Fibroblast of lung (primary cell): ENCODE results near the gene DAGLB. TPM values are rescaled to one million over a fixed set of nuclear protein-coding genes. Genes with fewer than 3 reads are reported as not detected.

Experiments
- DNase-seq, 2 donors: peaks; one replicate each; pipeline versions ENCODE4 v3.0.0 to v3.0.0-alpha.2; 2010; ENCODE audit warnings: low read depth in 2 of 2
- H2AFZ ChIP-seq: 2 replicates; pipeline ENCODE4 v1.5.1; 2012; ENCODE audit warnings: low read length, control low read depth, inconsistent platforms
- H3K27ac ChIP-seq: 2 replicates; pipeline ENCODE4 v1.5.1; 2011; ENCODE audit warnings: low read length, control low read depth; ENCODE audit not compliant: insufficient read depth
- H3K27me3 ChIP-seq: 2 replicates; pipeline ENCODE4 v1.5.1; 2011; ENCODE audit warnings: mild to moderate bottlenecking, low read length; ENCODE audit not compliant: control insufficient read depth, insufficient read depth
- H3K36me3 ChIP-seq: 2 replicates; pipeline ENCODE4 v1.5.1; 2011; ENCODE audit warnings: low read length; ENCODE audit not compliant: control insufficient read depth, insufficient read depth
- H3K4me1 ChIP-seq: 2 replicates; pipeline ENCODE4 v1.5.1; 2011; ENCODE audit warnings: low read length; ENCODE audit not compliant: control insufficient read depth, insufficient read depth; ENCODE audit errors: extremely low read depth
- H3K4me2 ChIP-seq: 2 replicates; pipeline ENCODE4 v1.5.1; 2011; ENCODE audit warnings: low read length, control low read depth; ENCODE audit not compliant: insufficient read depth; ENCODE audit errors: extremely low read depth
- H3K4me3 ChIP-seq, 4 experiments: fragments of 200-600 bp in 1 of 4; sonication (generic) in 1 of 4; replicated peaks in 1 of 4; 2 replicates each; pipeline ENCODE4 v1.5.1; 2011 to 2016; ENCODE audit warnings: low read length in 4 of 4, low read depth in 3 of 4, mild to moderate bottlenecking in 3 of 4, control low read depth in 2 of 4, inconsistent platforms in 1 of 4, mixed read lengths in 1 of 4; ENCODE audit not compliant: insufficient read depth in 1 of 4; ENCODE audit errors: control extremely low read depth in 1 of 4
- H3K79me2 ChIP-seq: 2 replicates; pipeline ENCODE4 v1.5.1; 2012; ENCODE audit warnings: mild to moderate bottlenecking, low read length, inconsistent platforms; ENCODE audit not compliant: control insufficient read depth, insufficient read depth
- H3K9ac ChIP-seq: 2 replicates; pipeline ENCODE4 v1.5.1; 2011; ENCODE audit warnings: mild to moderate bottlenecking, low read length, control low read depth; ENCODE audit not compliant: insufficient read depth
- H3K9me3 ChIP-seq: 2 replicates; pipeline ENCODE4 v1.5.1; 2012; ENCODE audit warnings: low read depth, low read length; ENCODE audit not compliant: control insufficient read depth, insufficient read depth
- H4K20me1 ChIP-seq: 2 replicates; pipeline ENCODE4 v1.5.1; 2011; ENCODE audit warnings: low read length; ENCODE audit not compliant: control insufficient read depth, insufficient read depth; ENCODE audit errors: extremely low read depth
- EZH2 ChIP-seq: IDR thresholded peaks from 2 replicates; pipeline ENCODE4 v1.5.1; 2012; ENCODE audit warnings: low read length, control low read depth, mild to moderate bottlenecking; ENCODE audit errors: missing control alignments
- polyA plus RNA-seq, 2 donors: library from polyadenylated mRNA; depleted of rRNA in 1 of 2; stranded (reverse) in 1 of 2; unstranded in 1 of 2; fragments of >200 nt; gene quantifications; 2 replicates each; pipeline ENCODE4 v1.2.1, GENCODE V29; 2011 to 2012; ENCODE audit warnings: missing spikeins in 1 of 2
- total RNA-seq: library from RNA; depleted of rRNA; stranded (reverse); fragments of >200 nt; gene quantifications from 2 replicates; pipeline ENCODE4 v1.2.1, GENCODE V29; 2014
- TF ChIP-seq, protein P1 (sequence below), 2 donors: IDR thresholded peaks in 1 of 2; conservative IDR thresholded peaks in 1 of 2; 1 replicate in 1 of 2; 2 replicates in 1 of 2; pipeline ENCODE4 v1.5.1; 2011 to 2012; ENCODE audit warnings: low read length in 2 of 2, control low read depth in 1 of 2, inconsistent platforms in 1 of 2, low read depth in 1 of 2, mild to moderate bottlenecking in 1 of 2

The DAGLB gene
- total and polyA plus RNA-seq, 2 donors (not counting 1 experiment from before 2014, with no cell fraction given), result 17.3 to 22.6 TPM

DNA sequence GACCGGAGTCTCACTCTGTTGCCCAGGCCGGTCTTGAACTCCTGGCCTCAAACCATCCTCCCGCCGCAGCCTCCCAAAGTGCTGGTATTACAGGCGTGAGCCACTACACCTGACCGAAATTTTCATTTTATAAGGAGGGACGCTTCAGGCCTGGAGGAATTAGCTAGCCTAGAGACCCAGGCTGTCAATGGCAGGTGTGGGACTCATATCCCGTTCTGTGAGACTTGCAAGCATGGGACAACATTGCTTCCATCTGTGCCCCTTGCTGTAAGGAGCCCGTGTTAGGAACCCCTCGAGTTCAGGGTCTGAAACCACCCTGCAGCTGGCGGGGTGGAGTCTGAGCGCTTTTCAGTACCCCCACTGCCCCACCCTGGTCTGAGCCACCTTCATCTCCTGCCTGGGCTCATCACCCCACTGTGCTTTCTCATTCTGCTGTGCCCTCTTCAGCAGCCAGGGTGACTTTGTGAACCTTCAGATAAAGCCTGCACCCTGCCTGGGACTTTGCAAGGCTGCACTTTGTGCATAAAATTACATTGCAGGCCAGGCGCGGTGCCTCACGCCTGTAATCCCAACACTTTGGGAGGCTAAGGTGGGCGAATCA lies 1.3 kb upstream of the DAGLB start:
- H3K4me2 ChIP-seq, result no peak overlapping the region
- no peak overlapping the region for H2AFZ ChIP-seq
- no peaks in the 10 kb centered on the region for H3K27me3 ChIP-seq
- TF ChIP-seq, protein P1, sequence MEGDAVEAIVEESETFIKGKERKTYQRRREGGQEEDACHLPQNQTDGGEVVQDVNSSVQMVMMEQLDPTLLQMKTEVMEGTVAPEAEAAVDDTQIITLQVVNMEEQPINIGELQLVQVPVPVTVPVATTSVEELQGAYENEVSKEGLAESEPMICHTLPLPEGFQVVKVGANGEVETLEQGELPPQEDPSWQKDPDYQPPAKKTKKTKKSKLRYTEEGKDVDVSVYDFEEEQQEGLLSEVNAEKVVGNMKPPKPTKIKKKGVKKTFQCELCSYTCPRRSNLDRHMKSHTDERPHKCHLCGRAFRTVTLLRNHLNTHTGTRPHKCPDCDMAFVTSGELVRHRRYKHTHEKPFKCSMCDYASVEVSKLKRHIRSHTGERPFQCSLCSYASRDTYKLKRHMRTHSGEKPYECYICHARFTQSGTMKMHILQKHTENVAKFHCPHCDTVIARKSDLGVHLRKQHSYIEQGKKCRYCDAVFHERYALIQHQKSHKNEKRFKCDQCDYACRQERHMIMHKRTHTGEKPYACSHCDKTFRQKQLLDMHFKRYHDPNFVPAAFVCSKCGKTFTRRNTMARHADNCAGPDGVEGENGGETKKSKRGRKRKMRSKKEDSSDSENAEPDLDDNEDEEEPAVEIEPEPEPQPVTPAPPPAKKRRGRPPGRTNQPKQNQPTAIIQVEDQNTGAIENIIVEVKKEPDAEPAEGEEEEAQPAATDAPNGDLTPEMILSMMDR (conservative IDR thresholded peaks at IDR 0.05 in 1 of 2, IDR thresholded peaks at IDR 0.05 in 1 of 2; ENCODE audit: low read depth in 1 of 2, low read length in 2 of 2), result no peak
- TF ChIP-seq EZH2, result no peak
- no peaks in the 10 kb centered on the region for H3K9me3 ChIP-seq
- peaks cover 29% of the 10 kb centered on the region for H3K79me2 ChIP-seq
- no peak overlapping the region for H3K9ac ChIP-seq
- peaks cover 2% of the 10 kb centered on the region for H3K36me3 ChIP-seq
- H3K27ac ChIP-seq, result peak overlapping the region; percentile 20
- peaks cover 9% of the 10 kb centered on the region for H3K4me1 ChIP-seq
- H3K4me3 ChIP-seq, result no peak overlapping the region
- DNase-seq, result no peak
- H4K20me1 ChIP-seq, result no peaks in the 10 kb centered on the region

DNA sequence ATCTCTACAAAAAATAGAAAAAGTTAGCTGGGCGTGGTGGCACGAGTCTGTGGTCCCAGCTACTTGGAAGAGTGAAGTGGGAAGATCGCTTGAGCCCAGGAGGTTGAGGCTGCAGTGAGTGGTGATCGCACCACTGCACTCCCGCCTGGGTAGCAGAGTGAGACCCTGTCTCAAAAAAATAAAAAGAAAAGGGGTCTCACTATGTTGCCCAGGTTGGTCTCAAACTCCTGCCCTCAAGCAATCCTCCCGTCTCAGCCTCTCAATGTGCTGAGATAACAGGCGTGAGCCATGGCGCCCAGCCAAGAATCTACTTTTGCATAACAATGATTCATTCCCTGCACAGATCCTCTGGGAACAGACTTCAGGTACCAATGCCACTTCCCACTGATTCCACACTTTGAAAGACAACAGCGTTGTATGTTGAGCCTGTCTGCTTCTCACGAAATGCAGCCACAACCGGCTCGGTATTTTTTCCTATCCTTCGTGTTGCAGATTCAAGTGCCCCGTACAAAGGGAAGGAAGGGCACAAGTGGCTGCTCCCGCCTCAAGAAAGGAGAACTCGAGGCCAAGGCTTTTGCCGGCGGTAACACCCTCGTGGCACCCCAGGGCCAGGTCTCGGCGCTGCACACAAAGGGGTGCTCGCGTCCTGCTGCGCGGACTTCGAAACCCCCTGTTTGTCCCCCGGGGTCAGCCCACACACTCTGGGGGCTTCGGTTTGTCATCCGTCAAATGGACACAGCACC lies 745 bp downstream of the DAGLB start:
- no peaks in the 10 kb centered on the region for H3K27me3 ChIP-seq
- peak; percentile 76 to 85 for DNase-seq
- peaks cover 36% of the 10 kb centered on the region for H3K79me2 ChIP-seq
- H3K4me1 ChIP-seq, result peaks cover 13% of the 10 kb centered on the region
- peak overlapping the region; percentile 76 to 100 (median 99) for H3K4me3 ChIP-seq
- H3K9ac ChIP-seq, result peak overlapping the region; percentile 97
- TF ChIP-seq, protein P1 (conservative IDR thresholded peaks at IDR 0.05 in 1 of 2, IDR thresholded peaks at IDR 0.05 in 1 of 2; ENCODE audit: low read depth in 1 of 2, low read length in 2 of 2), result no peak
- TF ChIP-seq EZH2, result no peak
- peak overlapping the region; percentile 95 for H3K27ac ChIP-seq
- peak overlapping the region; percentile 80 for H2AFZ ChIP-seq
- H3K36me3 ChIP-seq, result peaks cover 5% of the 10 kb centered on the region
- no peaks in the 10 kb centered on the region for H4K20me1 ChIP-seq
- H3K4me2 ChIP-seq, result peak overlapping the region; percentile 67
- no peaks in the 10 kb centered on the region for H3K9me3 ChIP-seq

DNA sequence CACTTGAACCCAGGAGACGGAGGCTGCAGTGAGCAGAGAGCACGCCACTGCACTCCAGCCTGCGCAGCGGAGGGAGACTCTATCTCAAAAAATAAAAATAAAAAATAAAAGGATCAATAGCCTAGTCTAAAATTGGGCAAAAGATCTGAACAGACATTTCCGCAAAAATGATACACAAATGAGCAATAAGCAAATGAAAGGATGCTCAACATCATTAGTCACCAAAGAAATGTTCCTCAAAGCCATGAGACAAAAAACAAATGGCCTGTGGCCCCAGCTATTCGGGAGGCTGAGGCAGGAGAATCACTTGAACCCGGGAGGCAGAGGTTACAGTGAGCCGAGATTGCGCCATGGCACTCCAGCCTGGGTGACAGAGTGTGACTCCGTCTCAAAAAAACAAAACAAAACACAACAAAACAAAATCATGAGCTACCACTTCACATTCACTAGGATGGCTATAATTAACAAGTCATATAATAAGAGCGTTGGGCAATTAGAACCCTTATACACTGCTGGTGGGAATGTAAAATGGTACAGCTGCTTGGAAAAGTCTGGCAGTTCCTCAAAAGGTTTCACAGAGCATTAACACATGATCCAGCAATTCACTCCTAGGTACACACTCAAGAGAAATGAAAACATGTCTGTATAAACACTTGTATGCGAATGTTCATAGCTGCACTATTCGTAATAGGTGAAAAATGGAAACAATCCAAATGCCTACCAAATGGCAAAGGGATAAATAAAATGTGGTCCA lies 3.1 kb downstream of the DAGLB start:
- no peaks in the 10 kb centered on the region for H3K9me3 ChIP-seq
- H2AFZ ChIP-seq, result no peak overlapping the region
- peak overlapping the region; percentile 89 for H3K27ac ChIP-seq
- no peaks in the 10 kb centered on the region for H3K27me3 ChIP-seq
- peak in 1 of 2 donors; percentile 71 for DNase-seq
- H3K4me2 ChIP-seq, result peak overlapping the region; percentile 17
- TF ChIP-seq, protein P1 (conservative IDR thresholded peaks at IDR 0.05 in 1 of 2, IDR thresholded peaks at IDR 0.05 in 1 of 2; ENCODE audit: low read depth in 1 of 2, low read length in 2 of 2), result no peak
- TF ChIP-seq EZH2, result no peak
- peaks cover 9% of the 10 kb centered on the region for H3K36me3 ChIP-seq
- H3K79me2 ChIP-seq, result peaks cover 54% of the 10 kb centered on the region
- no peak overlapping the region for H3K9ac ChIP-seq
- H3K4me1 ChIP-seq, result peaks cover 13% of the 10 kb centered on the region
- no peaks in the 10 kb centered on the region for H4K20me1 ChIP-seq
- H3K4me3 ChIP-seq, result no peak overlapping the region
